ENCODE measurements around the gene EZH1. TPM values are rescaled to one million over a fixed set of nuclear protein-coding genes. Genes with fewer than 3 reads are reported as not detected.

The EZH1 gene
- total RNA-seq, 1 donor from 2014 or later = 18.2 TPM

DNA sequence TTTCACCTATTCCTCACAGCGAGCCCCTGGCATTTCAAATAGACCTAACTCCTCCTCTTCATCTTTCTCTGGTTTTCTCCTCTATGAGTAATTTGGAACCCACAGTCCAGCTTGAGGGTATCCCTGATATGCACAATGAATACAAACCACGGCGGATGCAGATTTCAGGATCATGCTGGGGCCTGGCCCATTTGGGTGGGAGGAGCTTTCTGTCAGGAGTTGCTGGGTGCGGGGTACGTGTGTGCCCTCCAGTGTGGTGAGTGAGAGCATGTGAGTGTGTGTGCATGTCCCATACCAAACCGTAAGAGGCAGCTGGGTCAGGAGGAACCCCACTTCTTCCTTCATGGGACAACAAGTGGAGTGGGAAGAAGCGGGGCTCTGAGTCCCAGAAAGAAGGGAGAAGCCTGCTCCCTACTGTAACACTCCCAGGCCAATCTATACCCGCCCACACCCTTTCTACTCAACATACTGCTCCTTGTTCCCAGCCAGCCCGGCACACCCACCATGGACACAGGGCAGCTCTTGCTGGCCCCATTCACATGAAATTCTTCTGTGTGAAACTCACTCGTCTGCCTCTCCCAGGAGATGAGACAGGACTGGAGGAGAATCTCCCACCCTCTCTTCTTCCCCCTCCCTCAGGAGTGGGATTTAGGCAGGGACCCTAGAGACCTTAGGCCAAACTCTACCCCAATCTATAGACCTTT is 44.1 kb downstream of the EZH1 start:
- TF ChIP-seq, protein P1, sequence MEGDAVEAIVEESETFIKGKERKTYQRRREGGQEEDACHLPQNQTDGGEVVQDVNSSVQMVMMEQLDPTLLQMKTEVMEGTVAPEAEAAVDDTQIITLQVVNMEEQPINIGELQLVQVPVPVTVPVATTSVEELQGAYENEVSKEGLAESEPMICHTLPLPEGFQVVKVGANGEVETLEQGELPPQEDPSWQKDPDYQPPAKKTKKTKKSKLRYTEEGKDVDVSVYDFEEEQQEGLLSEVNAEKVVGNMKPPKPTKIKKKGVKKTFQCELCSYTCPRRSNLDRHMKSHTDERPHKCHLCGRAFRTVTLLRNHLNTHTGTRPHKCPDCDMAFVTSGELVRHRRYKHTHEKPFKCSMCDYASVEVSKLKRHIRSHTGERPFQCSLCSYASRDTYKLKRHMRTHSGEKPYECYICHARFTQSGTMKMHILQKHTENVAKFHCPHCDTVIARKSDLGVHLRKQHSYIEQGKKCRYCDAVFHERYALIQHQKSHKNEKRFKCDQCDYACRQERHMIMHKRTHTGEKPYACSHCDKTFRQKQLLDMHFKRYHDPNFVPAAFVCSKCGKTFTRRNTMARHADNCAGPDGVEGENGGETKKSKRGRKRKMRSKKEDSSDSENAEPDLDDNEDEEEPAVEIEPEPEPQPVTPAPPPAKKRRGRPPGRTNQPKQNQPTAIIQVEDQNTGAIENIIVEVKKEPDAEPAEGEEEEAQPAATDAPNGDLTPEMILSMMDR (IDR thresholded peaks at IDR 0.05; ENCODE audit: insufficient read depth, low read length, severe bottlenecking) = no peak
- H3K4me3 ChIP-seq (ENCODE audit: low read depth, low read length) = no peak overlapping the region
- FAIRE-seq (no peak), DNase-seq (ENCODE audit: low read depth) (no peak)
- H3K36me3 ChIP-seq (ENCODE audit: control insufficient read depth, insufficient read depth, low read length) = peaks cover 17% of the 10 kb centered on the region
- H3K27me3 ChIP-seq (ENCODE audit: control insufficient read depth, insufficient read depth, low read length) = no peaks in the 10 kb centered on the region

DNA sequence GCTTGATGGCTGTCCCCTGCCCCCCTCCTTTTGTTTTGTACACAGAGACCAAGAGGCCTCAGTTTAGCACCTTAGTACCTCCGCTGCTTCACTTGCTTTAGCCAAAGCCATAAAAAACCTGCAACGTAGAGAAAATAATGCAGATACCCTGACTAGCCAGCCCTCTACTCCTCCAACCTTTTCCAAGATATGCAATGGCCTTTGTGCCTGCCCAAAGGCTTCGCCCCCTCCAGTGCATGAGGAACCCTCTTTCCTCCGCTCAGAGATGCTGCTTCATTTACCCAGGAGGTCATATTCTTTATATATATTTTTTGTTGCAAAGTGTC is 45.5 kb downstream of the EZH1 start:
- FAIRE-seq = no peak
- TF ChIP-seq, protein P1 (IDR thresholded peaks at IDR 0.05; ENCODE audit: insufficient read depth, low read length, severe bottlenecking) = no peak
- peaks cover 10% of the 10 kb centered on the region for H3K36me3 ChIP-seq (ENCODE audit: control insufficient read depth, insufficient read depth, low read length)

DNA sequence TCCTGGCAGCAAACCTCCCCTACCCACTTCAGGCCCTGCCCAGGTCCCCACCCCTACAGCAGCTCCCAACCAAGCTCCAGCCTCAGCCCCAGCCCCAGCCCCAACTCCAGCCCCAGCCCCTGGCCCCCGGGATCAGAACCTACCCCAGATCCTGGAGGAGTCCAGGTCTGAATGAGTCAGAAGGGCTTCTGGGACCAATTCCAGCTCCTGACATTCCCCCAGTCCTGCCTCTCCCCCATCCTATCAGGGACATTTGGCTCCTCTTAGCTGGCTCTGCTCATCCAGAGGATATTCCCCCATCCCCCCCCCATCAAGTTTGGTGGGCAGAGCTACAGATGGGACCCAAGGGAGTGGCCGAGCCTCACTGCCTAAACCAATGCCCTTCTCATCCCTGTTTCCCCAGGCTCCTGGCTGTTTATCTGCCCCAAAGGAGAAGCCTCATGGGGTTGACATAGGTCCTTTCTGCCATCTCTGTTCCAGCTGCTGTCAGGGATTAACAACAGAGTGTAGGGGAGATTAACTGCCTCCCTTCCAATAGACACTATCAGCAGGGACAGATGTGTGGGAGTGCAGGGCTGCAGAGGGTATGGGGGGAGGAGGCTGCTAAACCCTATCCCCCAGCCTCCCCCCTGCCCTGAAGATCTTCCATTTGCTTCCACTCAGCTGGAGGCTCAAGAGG is 46.0 kb downstream of the EZH1 start:
- FAIRE-seq (no peak), DNase-seq (ENCODE audit: low read depth) (no peak)
- peaks cover 8% of the 10 kb centered on the region for H3K36me3 ChIP-seq (ENCODE audit: control insufficient read depth, insufficient read depth, low read length)
- H3K4me3 ChIP-seq (ENCODE audit: low read depth, low read length) = no peak overlapping the region
- TF ChIP-seq, protein P1 (IDR thresholded peaks at IDR 0.05; ENCODE audit: insufficient read depth, low read length, severe bottlenecking) = no peak
- no peaks in the 10 kb centered on the region for H3K27me3 ChIP-seq (ENCODE audit: control insufficient read depth, insufficient read depth, low read length)

More for the DNA sequence above, 45.5 kb downstream of the EZH1 start:
- no peak for DNase-seq (ENCODE audit: low read depth)
- Histone ChIP-seq H3K27me3 (ENCODE audit: control insufficient read depth, insufficient read depth, low read length) (no peaks in the 10 kb centered on the region), H3K4me3 (ENCODE audit: low read depth, low read length) (no peak overlapping the region)

DNA sequence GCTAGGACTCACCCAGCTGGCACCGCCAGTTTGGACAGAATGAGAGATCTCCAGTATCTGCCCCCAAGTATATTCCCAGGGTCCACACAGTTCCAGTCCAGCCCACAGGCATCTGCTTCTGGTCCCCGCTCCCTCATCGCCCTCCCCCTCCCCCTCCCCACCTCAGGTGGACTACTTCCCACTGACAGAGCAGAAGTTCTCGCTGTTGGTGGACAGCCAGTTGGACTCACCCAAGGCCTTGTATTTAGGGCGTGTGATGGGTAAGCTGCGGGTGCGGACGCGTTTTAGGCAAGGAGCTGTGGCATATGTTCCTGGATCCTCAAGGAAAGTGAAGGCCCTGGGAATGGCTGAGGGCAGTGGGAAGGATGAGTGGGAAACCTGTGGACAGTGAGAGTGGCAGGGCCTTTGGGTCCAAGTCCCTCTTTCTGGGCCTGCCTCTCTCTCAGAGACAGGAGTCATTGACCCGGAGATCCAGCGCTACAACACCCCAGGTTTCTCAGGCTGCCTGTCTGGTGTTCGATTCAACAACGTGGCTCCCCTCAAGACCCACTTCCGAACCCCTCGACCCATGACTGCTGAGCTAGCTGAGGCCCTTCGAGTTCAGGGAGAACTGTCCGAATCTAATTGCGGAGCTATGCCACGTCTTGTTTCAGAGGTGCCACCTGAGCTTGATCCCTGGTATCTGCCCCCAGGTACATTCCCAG is 47.6 kb downstream of the EZH1 start:
- Histone ChIP-seq H3K4me3 (ENCODE audit: low read depth, low read length) (no peak overlapping the region), H3K36me3 (ENCODE audit: control insufficient read depth, insufficient read depth, low read length) (peaks cover 3% of the 10 kb centered on the region), H3K27me3 (ENCODE audit: control insufficient read depth, insufficient read depth, low read length) (no peaks in the 10 kb centered on the region)
- TF ChIP-seq, protein P1 (IDR thresholded peaks at IDR 0.05; ENCODE audit: insufficient read depth, low read length, severe bottlenecking) = no peak
- no peak for DNase-seq (ENCODE audit: low read depth)
- no peak for FAIRE-seq

DNA sequence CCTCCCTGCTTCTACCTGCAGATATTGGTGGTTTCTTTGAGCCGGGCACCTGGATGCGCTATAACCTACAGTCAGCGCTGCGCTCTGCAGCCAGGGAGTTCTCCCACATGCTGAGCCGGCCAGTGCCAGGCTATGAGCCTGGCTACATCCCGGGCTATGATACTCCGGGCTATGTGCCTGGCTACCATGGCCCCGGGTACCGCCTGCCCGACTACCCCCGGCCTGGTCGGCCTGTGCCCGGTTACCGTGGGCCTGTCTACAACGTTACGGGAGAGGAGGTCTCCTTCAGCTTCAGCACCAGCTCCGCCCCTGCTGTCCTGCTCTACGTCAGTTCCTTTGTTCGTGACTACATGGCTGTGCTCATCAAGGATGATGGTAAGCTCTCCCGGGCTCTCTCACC is 49.3 kb downstream of the EZH1 start:
- TF ChIP-seq, protein P1 (IDR thresholded peaks at IDR 0.05; ENCODE audit: insufficient read depth, low read length, severe bottlenecking) = no peak
- DNase-seq (ENCODE audit: low read depth) = no peak
- no peaks in the 10 kb centered on the region for H3K36me3 ChIP-seq (ENCODE audit: control insufficient read depth, insufficient read depth, low read length)

More for the DNA sequence above, 49.3 kb downstream of the EZH1 start:
- no peak for FAIRE-seq
- Histone ChIP-seq H3K4me3 (ENCODE audit: low read depth, low read length) (no peak overlapping the region), H3K27me3 (ENCODE audit: control insufficient read depth, insufficient read depth, low read length) (no peaks in the 10 kb centered on the region)
